DMS53 treated with DMSO at 0.1 percent for 48 hours (cell line): ENCODE data around the gene TOGARAM2.
"Not testable (repeated sequence)": the region's sequence is repeated elsewhere in the genome, so short reads cannot be mapped to it uniquely, and the experiment has no call there.

Experiments
- DNase-seq: peaks from one replicate; lab custom pipeline; 2025; ENCODE audit not compliant: unreplicated experiment; lab: John Stamatoyannopoulos, UW

The TOGARAM2 gene

GRCh38 chr2:29071032-29071975 is 90.2 kb downstream of the TOGARAM2 start:
- DNase-seq, result no peak

GRCh38 chr2:29072251-29072650 is 91.2 kb downstream of the TOGARAM2 start:
- DNase-seq, result no peak

GRCh38 chr2:29072971-29073725 is 92.0 kb downstream of the TOGARAM2 start:
- DNase-seq, result no peak

GRCh38 chr2:29073933-29074332 is 92.8 kb downstream of the TOGARAM2 start:
- no peak for DNase-seq

- no peak for DNase-seq
Observed at GRCh38 chr2:29074411-29074810, 93.3 kb downstream of the TOGARAM2 start, which contains the start of gene PCARE. TSS of gene PCARE (minus strand) at chr2:29074523. CDS start at chr2:29074261, 262 bp downstream.

- no peak for DNase-seq
Observed at GRCh38 chr2:29075894-29076705, 95.0 kb downstream of the TOGARAM2 start.

- no peak for DNase-seq
Observed at GRCh38 chr2:29079887-29080286, 98.8 kb downstream of the TOGARAM2 start.

- no peak for DNase-seq
Observed at GRCh38 chr2:29080886-29081743, 100.0 kb downstream of the TOGARAM2 start.

GRCh38 chr2:29082804-29083495 is 101.9 kb downstream of the TOGARAM2 start:
- no peak for DNase-seq

GRCh38 chr2:29084554-29084953 is 103.5 kb downstream of the TOGARAM2 start:
- DNase-seq, result no peak

GRCh38 chr2:29090311-29090710 is 109.2 kb downstream of the TOGARAM2 start:
- DNase-seq, result not testable (repeated sequence)

GRCh38 chr2:29096969-29097368 is 115.9 kb downstream of the TOGARAM2 start:
- no peak for DNase-seq

- no peak for DNase-seq
Observed at GRCh38 chr2:29097569-29097968, 116.5 kb downstream of the TOGARAM2 start.

GRCh38 chr2:29100564-29100963 is 119.5 kb downstream of the TOGARAM2 start:
- no peak for DNase-seq
